Hematopoietic multipotent progenitor cell treated with erythropoietin and hydrocortisone succinate and interleukin-3 and kit ligand, for 6 days (in vitro differentiated cells): ENCODE results near the gene WDR4.
"Not testable (repeated sequence)": the region's sequence is repeated elsewhere in the genome, so short reads cannot be mapped to it uniquely, and the experiment has no call there.

ENCODE experiments used
- DNase-seq: peaks from one replicate; pipeline ENCODE4 v3.0.0-alpha.2; 2015

Gene WDR4

GRCh38 chr21:42809577-42810475 lies 69.5 kb downstream of the WDR4 start:
- no peak for DNase-seq

GRCh38 chr21:42809171-42809570 lies 70.2 kb downstream of the WDR4 start:
- no peak for DNase-seq

GRCh38 chr21:42807938-42808613 lies 71.3 kb downstream of the WDR4 start:
- no peak for DNase-seq

GRCh38 chr21:42807293-42807895 lies 71.9 kb downstream of the WDR4 start:
- DNase-seq: not testable (repeated sequence)

GRCh38 chr21:42806509-42807140 lies 72.7 kb downstream of the WDR4 start:
- DNase-seq: no peak

- DNase-seq: not testable (repeated sequence)
These were observed 77.7 kb downstream of the WDR4 start for GRCh38 chr21:42801616-42802015.

- DNase-seq: no peak
These were observed 79.4 kb downstream of the WDR4 start for GRCh38 chr21:42799948-42800347.

- no peak for DNase-seq
These were observed 79.8 kb downstream of the WDR4 start for GRCh38 chr21:42799516-42799915.
